ENCODE measurements around the gene NOTCH1.

GRCh38 chr9:136459425-136459824 lies 86.4 kb downstream of the NOTCH1 start:
- no peak for TF ChIP-seq EZH2phosphoT487 (conservative IDR thresholded peaks at IDR 0.05; ENCODE audit: low read length)
- TF ChIP-seq CTCF (IDR thresholded peaks at IDR 0.05; ENCODE audit: insufficient read depth, low read length, poor library complexity, severe bottlenecking) = no peak
